HG03520 (cell line): ENCODE data around the gene SYNE1.
A peak's percentile ranks its signal among the peaks of the same experiment; 100 is the strongest.

Experiments used
- ATAC-seq: cut with Tn5 transposase; IDR thresholded peaks from one replicate; pipeline ENCODE4 v1.9.1; 2021; ENCODE audit warnings: mild to moderate bottlenecking, moderate library complexity; ENCODE audit not compliant: unreplicated experiment

Gene SYNE1

GRCh38 chr6:152119831-152120230 lies 517.3 kb downstream of the SYNE1 start:
- ATAC-seq: no peak

GRCh38 chr6:152118678-152119077 lies 518.5 kb downstream of the SYNE1 start:
- ATAC-seq: no peak

GRCh38 chr6:152118224-152118623 lies 518.9 kb downstream of the SYNE1 start:
- peak; percentile 6 for ATAC-seq

- ATAC-seq: peak; percentile 88
Measured at GRCh38 chr6:152117156-152118133, 519.7 kb downstream of the SYNE1 start.

DNA sequence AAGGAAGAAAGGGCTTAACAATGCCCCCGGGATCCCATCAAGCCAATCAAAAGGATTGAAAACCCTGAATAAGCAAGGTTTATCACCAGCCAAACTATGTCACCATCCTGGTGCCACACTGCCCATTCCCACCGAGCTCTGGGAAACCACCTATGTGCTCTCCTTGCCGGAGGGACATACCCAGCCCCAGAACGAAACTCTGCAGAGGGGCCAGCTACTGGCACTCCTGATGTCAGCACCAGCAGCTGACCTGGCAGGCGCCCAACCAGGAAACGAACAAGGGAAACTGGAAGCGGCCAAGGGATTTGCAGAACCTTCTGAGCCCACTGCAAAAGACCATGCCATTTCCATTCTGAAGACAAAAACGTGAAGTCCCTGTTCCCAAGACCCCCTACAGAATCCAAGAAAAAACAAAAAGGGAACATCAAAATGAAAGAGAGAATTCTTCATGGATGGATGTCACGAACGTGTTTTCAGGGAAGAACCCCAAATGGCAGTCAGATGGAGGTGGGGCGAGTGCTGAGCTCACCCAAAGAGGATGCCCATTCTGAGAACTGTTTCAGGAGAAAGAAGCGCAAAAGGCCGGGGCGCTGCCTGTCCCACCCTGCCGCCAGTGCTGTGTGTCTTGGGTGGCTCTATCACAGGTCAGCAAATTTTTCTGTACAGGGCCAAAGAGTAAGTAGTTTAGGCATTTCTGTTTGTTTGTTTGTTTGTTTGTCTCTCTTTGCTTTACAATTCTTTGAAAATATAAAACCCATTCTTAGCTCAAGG lies 524.5 kb downstream of the SYNE1 start:
- ATAC-seq: no peak

DNA sequence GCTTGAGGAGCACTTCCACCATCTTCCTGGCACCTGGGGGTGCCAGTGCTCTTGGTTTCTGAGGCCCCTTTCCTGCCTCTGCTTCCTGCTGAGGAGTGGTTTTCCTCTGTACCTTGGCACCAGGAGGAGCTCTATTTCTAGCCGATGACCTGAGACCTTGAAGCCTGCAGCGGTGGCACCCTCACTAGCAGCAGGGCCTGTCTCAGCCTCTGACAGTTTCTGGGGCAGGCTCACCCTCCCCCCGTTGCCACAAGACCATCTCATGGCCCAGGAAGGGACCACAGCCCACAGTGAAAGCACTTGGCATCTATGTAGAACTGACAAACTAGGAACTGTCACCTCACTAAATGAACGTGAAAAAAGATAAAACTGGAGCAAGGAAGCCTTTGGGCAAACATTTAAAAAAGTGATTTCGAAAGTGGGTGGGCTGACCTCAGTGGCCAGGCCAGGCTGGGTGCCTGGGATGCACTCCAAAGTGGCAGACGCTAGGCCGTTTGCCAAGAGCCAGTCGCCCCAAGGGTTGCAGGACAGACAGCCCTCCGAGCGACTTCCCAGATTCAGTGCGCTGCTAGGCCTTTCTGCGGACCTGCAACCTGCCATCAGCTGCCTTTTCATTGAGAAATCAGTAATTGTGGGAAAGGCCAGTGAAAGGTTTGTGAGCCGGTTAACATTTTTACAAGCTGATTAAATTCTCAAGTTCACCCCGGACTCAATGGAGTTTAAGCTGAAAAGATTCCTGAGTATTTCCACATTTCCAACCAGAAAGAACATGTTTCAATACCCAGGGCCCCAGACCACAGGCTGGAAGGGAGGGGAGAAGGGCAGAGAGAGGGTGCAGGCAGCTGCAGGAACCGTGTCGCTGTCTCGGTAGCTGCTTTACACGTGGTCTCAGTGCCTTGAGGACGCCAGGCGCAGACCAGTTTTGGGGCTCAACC lies 526.0 kb downstream of the SYNE1 start:
- ATAC-seq: no peak

GRCh38 chr6:152107973-152108372 lies 529.2 kb downstream of the SYNE1 start:
- ATAC-seq: no peak

DNA sequence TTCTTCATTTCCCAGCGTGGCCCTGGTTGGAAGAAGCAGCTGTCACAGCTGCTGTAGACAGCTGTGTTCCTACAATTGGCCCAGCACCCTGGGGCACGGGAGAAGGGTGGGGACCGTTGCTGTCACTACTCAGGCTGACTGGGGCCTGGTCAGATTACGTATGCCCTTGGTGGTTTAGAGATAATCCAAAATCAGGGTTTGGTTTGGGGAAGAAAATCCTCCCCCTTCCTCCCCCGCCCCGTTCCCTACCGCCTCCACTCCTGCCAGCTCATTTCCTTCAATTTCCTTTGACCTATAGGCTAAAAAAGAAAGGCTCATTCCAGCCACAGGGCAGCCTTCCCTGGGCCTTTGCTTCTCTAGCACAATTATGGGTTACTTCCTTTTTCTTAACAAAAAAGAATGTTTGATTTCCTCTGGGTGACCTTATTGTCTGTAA lies 537.0 kb downstream of the SYNE1 start:
- no peak for ATAC-seq

- ATAC-seq: no peak
Measured at GRCh38 chr6:152099446-152100182, 537.5 kb downstream of the SYNE1 start.

DNA sequence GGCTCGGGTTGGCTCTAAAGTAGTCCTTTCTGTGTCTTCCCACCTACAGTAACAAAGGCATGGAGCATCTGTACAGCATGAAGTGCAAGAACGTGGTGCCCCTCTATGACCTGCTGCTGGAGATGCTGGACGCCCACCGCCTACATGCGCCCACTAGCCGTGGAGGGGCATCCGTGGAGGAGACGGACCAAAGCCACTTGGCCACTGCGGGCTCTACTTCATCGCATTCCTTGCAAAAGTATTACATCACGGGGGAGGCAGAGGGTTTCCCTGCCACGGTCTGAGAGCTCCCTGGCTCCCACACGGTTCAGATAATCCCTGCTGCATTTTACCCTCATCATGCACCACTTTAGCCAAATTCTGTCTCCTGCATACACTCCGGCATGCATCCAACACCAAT lies 538.5 kb downstream of the SYNE1 start:
- no peak for ATAC-seq

GRCh38 chr6:152096863-152097496 lies 540.2 kb downstream of the SYNE1 start:
- no peak for ATAC-seq

DNA sequence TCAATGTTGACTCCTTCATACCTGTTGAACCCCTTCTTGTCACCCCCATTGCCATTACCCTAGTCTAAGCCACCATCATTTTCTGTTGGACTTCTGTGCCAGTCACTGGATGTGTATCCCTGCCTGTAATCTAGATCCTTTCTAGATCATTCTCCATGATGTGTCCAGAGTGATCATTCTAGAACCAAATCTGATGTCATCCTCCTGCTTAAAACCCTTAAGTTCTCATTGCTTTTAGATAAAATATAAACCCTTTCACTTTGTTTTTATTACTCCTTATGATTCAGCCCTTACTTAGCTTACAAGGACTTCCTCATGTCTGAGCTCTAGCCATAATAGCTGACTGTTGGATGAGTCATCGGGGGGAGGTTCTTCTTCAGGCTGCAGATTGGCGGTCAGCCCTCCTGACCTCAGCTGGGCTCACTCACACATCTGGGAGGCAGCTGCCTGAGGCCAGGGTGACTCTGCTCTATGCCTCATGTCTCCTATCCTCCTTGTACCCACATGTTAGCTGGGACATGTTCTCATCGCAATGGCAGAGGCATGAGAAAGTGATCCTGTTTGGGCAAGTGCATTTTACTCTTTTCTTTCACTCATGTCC lies 542.1 kb downstream of the SYNE1 start:
- no peak for ATAC-seq

- ATAC-seq: no peak
Measured at GRCh38 chr6:152094276-152094675, 542.9 kb downstream of the SYNE1 start.

- ATAC-seq: no peak
Measured at GRCh38 chr6:152093711-152094110, 543.5 kb downstream of the SYNE1 start.

GRCh38 chr6:152091851-152092341 lies 545.3 kb downstream of the SYNE1 start:
- no peak for ATAC-seq

DNA sequence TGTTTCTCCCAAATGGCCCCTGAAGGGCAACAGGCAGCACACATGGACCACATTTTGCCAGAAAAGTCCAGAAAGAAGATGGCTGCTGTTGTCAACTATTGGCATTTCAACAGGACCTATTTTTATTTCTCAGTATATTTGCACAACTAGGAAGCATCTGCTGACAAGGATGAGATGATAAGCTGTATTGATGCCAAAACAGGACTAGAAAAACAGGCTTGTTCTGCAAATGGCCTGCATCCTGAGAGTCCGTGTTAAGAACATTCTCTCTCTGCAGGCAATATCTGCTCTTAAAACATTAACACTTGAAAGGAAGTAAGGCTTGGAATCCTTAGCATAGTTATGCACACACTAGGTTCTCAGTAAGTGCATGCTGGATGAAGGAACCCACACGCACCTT lies 546.0 kb downstream of the SYNE1 start:
- ATAC-seq: no peak

DNA sequence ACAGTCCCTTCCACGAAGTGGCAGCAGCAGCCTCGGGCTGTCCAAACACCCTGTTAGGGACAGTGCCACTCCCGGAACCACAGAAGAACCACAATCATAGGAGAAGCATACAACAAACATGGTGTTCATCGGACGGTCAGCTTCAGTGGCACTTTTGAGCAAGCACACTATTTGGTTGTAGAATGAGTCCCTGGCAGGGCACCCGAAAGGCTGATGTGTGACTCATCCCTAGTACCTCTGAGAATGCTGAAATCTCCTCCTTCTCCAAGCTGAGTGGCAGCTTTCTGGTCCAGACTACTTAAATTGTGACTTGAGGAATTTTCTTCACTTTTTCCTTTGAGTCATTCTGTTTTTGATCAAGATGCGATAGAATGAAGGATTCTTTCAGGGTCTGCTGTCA lies 547.2 kb downstream of the SYNE1 start:
- no peak for ATAC-seq

GRCh38 chr6:152087701-152088100 lies 549.5 kb downstream of the SYNE1 start:
- no peak for ATAC-seq

DNA sequence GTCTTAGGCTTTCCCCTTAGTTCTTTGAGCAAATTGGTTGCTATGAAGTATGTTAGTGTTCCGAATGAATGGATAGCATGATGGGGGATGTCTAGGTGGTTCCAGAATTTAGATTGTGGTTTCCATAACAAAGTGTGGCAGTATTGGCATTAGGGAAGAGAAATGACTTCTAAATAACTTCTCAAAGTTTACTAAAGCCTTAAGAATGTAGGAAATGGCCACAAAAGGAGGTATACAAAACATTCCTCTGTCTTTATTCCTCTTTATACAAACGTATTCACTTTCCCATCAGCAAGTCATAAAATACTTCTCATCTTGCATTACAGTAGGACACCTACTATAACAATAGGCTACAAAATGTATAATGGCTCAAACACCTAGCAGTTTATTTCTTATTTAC lies 550.1 kb downstream of the SYNE1 start:
- ATAC-seq: no peak
